H9 (cell line): ENCODE results near the gene TSC22D1. TPM values are rescaled to one million over a fixed set of nuclear protein-coding genes. Genes with fewer than 3 reads are reported as not detected.

Source experiments
- DNase-seq: peaks from one replicate; pipeline ENCODE4 v3.0.0-alpha.2; 2017
- H2AFZ ChIP-seq: one replicate; pipeline ENCODE4 v1.6.1; 2013; ENCODE audit warnings: mild to moderate bottlenecking, low read length, control low read depth, moderate library complexity
- H2AK5ac ChIP-seq: 2 replicates; pipeline ENCODE4 v1.6.1; 2013; ENCODE audit warnings: low read length, control low read depth, mixed read lengths; ENCODE audit not compliant: insufficient read length
- H2BK120ac ChIP-seq: one replicate; pipeline ENCODE4 v1.6.1; 2013; ENCODE audit warnings: low read depth, mild to moderate bottlenecking, low read length, control low read depth, inconsistent platforms; ENCODE audit not compliant: poor library complexity, severe bottlenecking
- H2BK12ac ChIP-seq: 2 replicates; pipeline ENCODE4 v1.6.1; 2013; ENCODE audit warnings: low read length, control low read depth, mixed read lengths, low read depth; ENCODE audit not compliant: insufficient read length
- H2BK15ac ChIP-seq: 2 replicates; pipeline ENCODE4 v1.6.1; 2013; ENCODE audit warnings: low read depth, low read length, control low read depth
- H2BK20ac ChIP-seq: one replicate; pipeline ENCODE4 v1.6.1; 2013; ENCODE audit warnings: low read depth, mild to moderate bottlenecking, low read length, control low read depth, inconsistent platforms; ENCODE audit not compliant: poor library complexity, severe bottlenecking
- H2BK5ac ChIP-seq: 2 replicates; pipeline ENCODE4 v1.6.1; 2013; ENCODE audit warnings: low read length, control low read depth, mixed read lengths; ENCODE audit not compliant: insufficient read length
- H3K14ac ChIP-seq: 2 replicates; pipeline ENCODE4 v1.6.1; 2013; ENCODE audit warnings: low read length, control low read depth; ENCODE audit not compliant: insufficient read depth
- H3K18ac ChIP-seq: 2 replicates; pipeline ENCODE4 v1.6.1; 2013; ENCODE audit warnings: low read depth, mild to moderate bottlenecking, mixed read lengths, low read length, control low read depth; ENCODE audit not compliant: insufficient read length
- H3K23ac ChIP-seq: 2 replicates; pipeline ENCODE4 v1.6.1; 2013; ENCODE audit warnings: low read length, control low read depth, mixed read lengths, low read depth; ENCODE audit not compliant: insufficient read length
- H3K23me2 ChIP-seq: 2 replicates; pipeline ENCODE4 v1.6.1; 2013; ENCODE audit warnings: low read depth, mild to moderate bottlenecking, mixed read lengths, low read length, control low read depth; ENCODE audit not compliant: insufficient read length, poor library complexity, severe bottlenecking
- H3K27ac ChIP-seq: 2 replicates; pipeline ENCODE4 v1.5.1; 2013; ENCODE audit warnings: low read length, control low read depth, mixed read lengths, low read depth; ENCODE audit not compliant: insufficient read length
- H3K27me3 ChIP-seq: 2 replicates; pipeline ENCODE4 v1.6.1; 2013; ENCODE audit warnings: low read length, control low read depth, inconsistent platforms; ENCODE audit not compliant: insufficient read depth
- H3K4ac ChIP-seq: 2 replicates; pipeline ENCODE4 v1.6.1; 2013; ENCODE audit warnings: low read depth, mild to moderate bottlenecking, control low read depth, inconsistent platforms, low read length, moderate library complexity
- H3K4me1 ChIP-seq: 2 replicates; pipeline ENCODE4 v1.6.1; 2013; ENCODE audit warnings: low read length, control low read depth, inconsistent platforms; ENCODE audit not compliant: insufficient read depth
- H3K4me2 ChIP-seq: 2 replicates; pipeline ENCODE4 v1.6.1; 2013; ENCODE audit warnings: low read length, control low read depth, mixed read lengths; ENCODE audit not compliant: insufficient read length, insufficient read depth
- H3K56ac ChIP-seq: 2 replicates; pipeline ENCODE4 v1.6.1; 2013; ENCODE audit warnings: low read depth, mild to moderate bottlenecking, mixed read lengths, low read length, control low read depth; ENCODE audit not compliant: insufficient read length
- H3K79me1 ChIP-seq: 2 replicates; pipeline ENCODE4 v1.6.1; 2013; ENCODE audit warnings: low read depth, mild to moderate bottlenecking, moderate library complexity, low read length, control low read depth, inconsistent platforms; ENCODE audit not compliant: insufficient read depth, poor library complexity, severe bottlenecking
- H3K79me2 ChIP-seq: 2 replicates; pipeline ENCODE4 v1.6.1; 2013; ENCODE audit warnings: low read length, control low read depth, inconsistent platforms; ENCODE audit not compliant: insufficient read depth
- H3K9ac ChIP-seq: 2 replicates; pipeline ENCODE4 v1.6.1; 2013; ENCODE audit warnings: low read length, control low read depth, mixed read lengths; ENCODE audit not compliant: insufficient read length; ENCODE audit errors: extremely low read depth
- H3K9me3 ChIP-seq: one replicate; pipeline ENCODE4 v1.6.1; 2013; ENCODE audit warnings: low read depth, low read length, inconsistent platforms; ENCODE audit not compliant: control insufficient read depth
- H3T11ph ChIP-seq: one replicate; pipeline ENCODE4 v1.6.1; 2013; ENCODE audit warnings: mild to moderate bottlenecking, low read length, control low read depth, inconsistent platforms
- H4K20me1 ChIP-seq: one replicate; pipeline ENCODE4 v1.6.1; 2013; ENCODE audit not compliant: control insufficient read depth, insufficient read length, insufficient read depth
- H4K5ac ChIP-seq: 2 replicates; pipeline ENCODE4 v1.6.1; 2013; ENCODE audit warnings: low read depth, mild to moderate bottlenecking, mixed read lengths, low read length, control low read depth; ENCODE audit not compliant: insufficient read length
- H4K8ac ChIP-seq: replicated peaks from 2 replicates; pipeline ENCODE4 v1.6.1; 2013; ENCODE audit warnings: low read length, control low read depth, mixed read lengths, low read depth; ENCODE audit not compliant: insufficient read length
- H4K91ac ChIP-seq: 2 replicates; pipeline ENCODE4 v1.6.1; 2013; ENCODE audit warnings: low read depth, mild to moderate bottlenecking, moderate library complexity, mixed read lengths, low read length, control low read depth; ENCODE audit not compliant: insufficient read length
- H3K27ac Mint-ChIP-seq, 3 experiments: 2 replicates in 2 of 3; 3 replicates in 1 of 3; pipeline ENCODE4 v1.8.0; 2020 to 2021; ENCODE audit warnings: mixed read lengths in 3 of 3, mild to moderate bottlenecking in 1 of 3, moderate library complexity in 1 of 3
- H3K27me3 Mint-ChIP-seq: 2 replicates; pipeline ENCODE4 v1.8.0; 2021; ENCODE audit warnings: low read depth, mild to moderate bottlenecking, moderate library complexity, mixed read lengths
- H3K36me3 Mint-ChIP-seq, 3 experiments: 2 replicates in 2 of 3; 3 replicates in 1 of 3; pipeline ENCODE4 v1.8.0; 2020 to 2021; ENCODE audit warnings: low read depth in 3 of 3, mixed read lengths in 3 of 3; ENCODE audit not compliant: insufficient read depth in 1 of 3
- H3K4me1 Mint-ChIP-seq, 2 experiments: 2 replicates each; pipeline ENCODE4 v1.8.0; 2020; ENCODE audit warnings: mixed read lengths in 2 of 2
- H3K4me3 Mint-ChIP-seq, 2 experiments: 2 replicates in 1 of 2; 3 replicates in 1 of 2; pipeline ENCODE4 v1.8.0; 2020 to 2021; ENCODE audit warnings: mild to moderate bottlenecking in 2 of 2, mixed read lengths in 2 of 2, moderate library complexity in 1 of 2
- H3K9me3 Mint-ChIP-seq, 2 experiments: 2 replicates in 1 of 2; 3 replicates in 1 of 2; pipeline ENCODE4 v1.8.0; 2020; ENCODE audit warnings: mild to moderate bottlenecking in 2 of 2, mixed read lengths in 2 of 2, moderate library complexity in 1 of 2
- WGBS: extraction: QIAGEN DNeasy Blood & Tissue Kit; methylation state at CpG from one replicate; pipeline ENCODE4 v1.1.7; 2013; ENCODE audit warnings: missing lambda C conversion rate, low lambda C conversion rate, mixed read lengths; ENCODE audit not compliant: insufficient read length; ENCODE audit errors: extremely low coverage; 5-methylcytosine and 5-hydroxymethylcytosine counted together
- total RNA-seq: library from RNA; stranded (reverse); gene quantifications from 2 replicates; pipeline ENCODE4 v1.2.1, GENCODE V29; 2021
- TF ChIP-seq, protein P1 (sequence below): fragments of 200-600 bp; sonication (generic); conservative IDR thresholded peaks from 3 replicates; pipeline ENCODE4 v1.8.0; 2021; ENCODE audit warnings: antibody characterized with exemption, mild to moderate bottlenecking

TSC22D1 gene
- total RNA-seq, 1 experiment from 2014 or later, result 76.7 TPM

DNA sequence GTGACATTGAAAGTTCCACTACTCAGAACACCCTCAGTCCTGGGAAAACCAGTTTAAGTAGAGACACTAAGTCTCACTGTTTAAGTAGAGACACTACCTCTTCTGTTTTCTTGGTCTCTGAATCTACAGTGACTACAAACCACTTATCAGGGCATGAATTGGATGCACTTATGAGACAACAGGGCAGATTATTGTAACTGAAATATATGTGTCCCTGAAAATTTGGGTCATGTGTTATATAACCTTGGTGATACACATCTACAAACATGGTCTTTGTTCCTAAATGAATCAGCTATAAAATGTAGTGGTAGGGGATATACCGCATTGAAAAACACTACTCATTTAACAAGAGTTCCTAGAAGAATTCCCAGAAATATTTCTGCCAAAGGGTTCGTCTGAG lies 146.8 kb downstream of the TSC22D1 start:
- peaks cover 8 to 21% of the 10 kb centered on the region in 2 experiments; a peak in 2 of 4 replicates for H3K4me1 Mint-ChIP-seq
- Histone ChIP-seq H3K4me1 (no peaks in the 10 kb centered on the region), H2AK5ac (no peak overlapping the region), H3K23ac (no peak overlapping the region), H2BK5ac (no peak overlapping the region), H2BK20ac (no peak overlapping the region), H3K79me2 (no peaks in the 10 kb centered on the region), H3T11ph (no peak overlapping the region), H3K79me1 (peaks cover 3% of the 10 kb centered on the region), H4K5ac (no peak overlapping the region), H3K9ac (no peak overlapping the region), H3K4ac (no peak overlapping the region), H2AFZ (no peak overlapping the region), H3K23me2 (no peaks in the 10 kb centered on the region), H3K27ac (no peak overlapping the region), H3K14ac (no peak overlapping the region), H2BK15ac (no peak overlapping the region), H2BK12ac (no peak overlapping the region), H3K4me2 (no peak overlapping the region), H3K27me3 (no peaks in the 10 kb centered on the region), H4K20me1 (no peaks in the 10 kb centered on the region), H3K56ac (no peak overlapping the region), H2BK120ac (no peak overlapping the region), H4K91ac (no peak overlapping the region), H3K9me3 (no peaks in the 10 kb centered on the region), H4K8ac (no peak overlapping the region), H3K18ac (no peak overlapping the region)
- peaks cover 14 to 23% (median 21%) of the 10 kb centered on the region in 3 experiments for H3K36me3 Mint-ChIP-seq
- no CpG with 5 or more reads among the region's 2 CpGs for WGBS
- TF ChIP-seq, protein P1, sequence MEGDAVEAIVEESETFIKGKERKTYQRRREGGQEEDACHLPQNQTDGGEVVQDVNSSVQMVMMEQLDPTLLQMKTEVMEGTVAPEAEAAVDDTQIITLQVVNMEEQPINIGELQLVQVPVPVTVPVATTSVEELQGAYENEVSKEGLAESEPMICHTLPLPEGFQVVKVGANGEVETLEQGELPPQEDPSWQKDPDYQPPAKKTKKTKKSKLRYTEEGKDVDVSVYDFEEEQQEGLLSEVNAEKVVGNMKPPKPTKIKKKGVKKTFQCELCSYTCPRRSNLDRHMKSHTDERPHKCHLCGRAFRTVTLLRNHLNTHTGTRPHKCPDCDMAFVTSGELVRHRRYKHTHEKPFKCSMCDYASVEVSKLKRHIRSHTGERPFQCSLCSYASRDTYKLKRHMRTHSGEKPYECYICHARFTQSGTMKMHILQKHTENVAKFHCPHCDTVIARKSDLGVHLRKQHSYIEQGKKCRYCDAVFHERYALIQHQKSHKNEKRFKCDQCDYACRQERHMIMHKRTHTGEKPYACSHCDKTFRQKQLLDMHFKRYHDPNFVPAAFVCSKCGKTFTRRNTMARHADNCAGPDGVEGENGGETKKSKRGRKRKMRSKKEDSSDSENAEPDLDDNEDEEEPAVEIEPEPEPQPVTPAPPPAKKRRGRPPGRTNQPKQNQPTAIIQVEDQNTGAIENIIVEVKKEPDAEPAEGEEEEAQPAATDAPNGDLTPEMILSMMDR, result no peak
- H3K27me3 Mint-ChIP-seq, result peaks cover 2% of the 10 kb centered on the region
- H3K4me3 Mint-ChIP-seq, result no peak overlapping the region
- no peak for DNase-seq
- peaks cover 0 to 3% of the 10 kb centered on the region in 2 experiments; a peak in 1 of 5 replicates for H3K9me3 Mint-ChIP-seq
- no peak overlapping the region for H3K27ac Mint-ChIP-seq
